8988T (cell line): ENCODE data around the gene CSK.
"Not testable (repeated sequence)": the region's sequence is repeated elsewhere in the genome, so short reads cannot be mapped to it uniquely, and the experiment has no call there.

ENCODE experiments used
- DNase-seq: peaks from one replicate; pipeline ENCODE4 v3.0.0; 2011

The CSK gene

GRCh38 chr15:74781431-74782258 is at the start of gene CSK:
TSS of gene CSK (plus strand) at chr15:74782080. CDS start at chr15:74798298, 16,218 bp downstream.
- DNase-seq = peak; percentile 93

- no peak for DNase-seq
Measured at GRCh38 chr15:74732846-74733245, 49.0 kb upstream of the CSK start.

DNA sequence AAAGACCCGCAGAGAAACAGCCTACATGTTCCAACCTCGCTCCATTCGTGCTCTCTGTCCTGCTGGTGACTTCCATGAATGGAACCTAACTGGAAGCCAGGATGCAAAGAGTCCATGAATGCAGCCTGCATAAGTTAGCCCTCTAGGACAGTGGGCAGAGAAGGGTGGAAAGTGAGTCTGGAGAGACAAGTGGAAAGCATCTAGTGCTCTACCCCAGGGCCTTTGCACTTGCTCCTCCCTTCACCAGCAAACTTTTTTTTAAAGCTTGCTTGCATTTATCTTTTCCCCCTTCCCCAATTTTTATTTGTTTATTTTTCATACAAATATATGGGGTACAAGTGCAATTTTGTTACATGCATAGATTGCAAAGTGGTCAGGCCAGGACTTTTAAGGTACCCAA is 48.6 kb upstream of the CSK start:
- DNase-seq = no peak

DNA sequence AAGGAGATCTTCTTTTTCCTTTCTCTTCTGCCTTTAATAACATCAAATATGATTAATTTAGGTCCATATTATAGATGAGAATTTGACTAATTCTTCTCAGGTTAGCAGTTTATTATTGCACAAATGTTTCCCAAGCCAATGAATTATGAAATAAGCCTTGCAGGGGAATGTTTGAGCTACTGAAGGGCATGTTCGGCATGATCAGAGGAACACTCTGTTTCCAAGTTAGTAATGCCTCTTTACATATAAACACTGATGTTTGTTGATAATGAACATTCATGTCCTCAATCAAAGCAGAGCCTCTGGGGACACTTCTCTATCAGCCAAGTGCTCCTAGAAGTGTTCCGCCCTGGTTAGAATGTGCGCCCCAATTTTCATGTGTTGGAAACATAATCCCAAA is 46.6 kb upstream of the CSK start:
- no peak for DNase-seq

DNA sequence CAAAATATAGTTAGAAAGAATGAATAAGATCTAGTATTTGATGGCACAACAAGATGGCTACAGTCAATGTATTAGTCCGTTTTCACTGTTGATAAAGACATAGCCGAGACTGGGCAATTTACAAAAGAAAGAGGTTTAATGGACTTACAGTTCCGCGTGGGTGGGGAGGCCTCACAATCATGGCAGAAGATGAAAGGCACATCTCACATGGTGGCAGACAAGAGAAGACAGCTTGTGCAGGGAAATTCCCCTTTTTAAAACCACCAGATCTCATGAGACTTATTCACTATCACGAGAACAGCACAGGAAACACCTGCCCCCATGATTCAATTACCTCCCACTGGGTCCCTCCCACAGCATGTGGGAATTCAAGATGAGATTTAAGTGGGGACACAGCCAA is 43.6 kb upstream of the CSK start:
- DNase-seq = not testable (repeated sequence)

GRCh38 chr15:74742422-74742821 is 39.5 kb upstream of the CSK start:
- no peak for DNase-seq

GRCh38 chr15:74746389-74746788 is 35.5 kb upstream of the CSK start:
- no peak for DNase-seq

- no peak for DNase-seq
Measured at GRCh38 chr15:74748322-74748946, 33.4 kb upstream of the CSK start, which contains the start of gene CYP1A2. TSS of gene CYP1A2 (plus strand) at chr15:74748845. CDS start at chr15:74749739, 894 bp downstream.

- DNase-seq = no peak
Measured at GRCh38 chr15:74749832-74750231, 32.0 kb upstream of the CSK start.

- no peak for DNase-seq
Measured at GRCh38 chr15:74750751-74751150, 31.1 kb upstream of the CSK start.

- DNase-seq = no peak
Measured at GRCh38 chr15:74752011-74752410, 29.9 kb upstream of the CSK start.

DNA sequence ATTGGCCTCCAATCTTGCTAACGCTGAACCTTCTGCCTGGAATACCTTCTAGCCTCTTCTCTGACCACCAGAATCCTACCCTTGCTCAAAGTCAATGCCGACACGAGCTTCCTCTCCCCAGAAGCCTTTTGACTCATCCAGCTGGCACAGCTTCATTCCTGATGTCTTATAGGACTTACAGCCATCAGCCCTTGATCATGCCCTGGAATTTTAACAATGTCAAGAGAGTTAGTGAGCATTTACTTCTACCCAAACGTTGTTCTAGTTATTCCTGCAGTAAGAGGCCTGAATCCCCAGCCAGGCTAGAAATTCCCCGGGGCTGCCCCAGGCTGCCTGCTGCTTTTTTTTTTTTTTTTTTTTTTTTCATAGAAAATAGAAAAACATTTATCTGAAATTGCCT is 29.3 kb upstream of the CSK start:
- DNase-seq = no peak

- no peak for DNase-seq
Measured at GRCh38 chr15:74754593-74755215, 27.2 kb upstream of the CSK start.

GRCh38 chr15:74758736-74759135 is 23.1 kb upstream of the CSK start:
- no peak for DNase-seq

DNA sequence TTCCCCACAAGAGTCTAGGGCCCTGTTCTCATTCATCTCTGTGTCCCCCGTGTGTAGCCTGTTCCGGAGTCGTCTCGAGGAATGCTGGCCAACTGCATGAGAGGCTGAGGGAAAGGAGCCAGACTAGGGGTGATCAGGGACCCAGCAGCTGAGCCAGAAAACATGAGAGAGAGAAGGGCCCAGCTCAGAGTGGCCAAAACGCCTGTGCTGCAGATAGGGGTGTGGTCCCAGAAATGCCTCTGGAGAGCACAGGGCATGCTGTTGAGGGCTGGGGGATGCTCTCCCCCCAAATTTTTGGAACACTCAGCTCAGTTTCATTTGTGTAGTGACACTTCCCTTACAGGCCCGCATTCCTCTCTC is 19.1 kb upstream of the CSK start:
- DNase-seq = no peak

DNA sequence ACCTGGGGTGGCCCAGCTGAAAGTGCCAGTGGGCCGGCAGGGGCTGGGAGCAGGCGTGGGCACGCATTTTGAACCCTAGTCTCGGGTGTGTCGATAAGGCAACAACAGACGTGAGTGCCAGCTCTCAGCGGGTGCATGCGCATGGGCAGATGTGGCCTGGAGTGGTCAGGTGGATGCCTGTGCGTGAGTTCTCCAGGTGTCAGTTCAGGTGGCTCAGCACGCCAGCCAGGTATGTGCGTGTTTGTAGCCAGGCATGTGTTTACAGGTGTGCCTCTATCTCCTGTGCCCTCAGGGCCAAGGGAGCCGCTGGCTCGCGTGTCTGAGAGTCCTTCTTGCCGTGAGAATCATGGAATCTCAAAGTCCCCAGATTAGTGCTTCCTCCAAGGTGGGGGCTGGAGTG is 18.5 kb upstream of the CSK start:
- DNase-seq = no peak

DNA sequence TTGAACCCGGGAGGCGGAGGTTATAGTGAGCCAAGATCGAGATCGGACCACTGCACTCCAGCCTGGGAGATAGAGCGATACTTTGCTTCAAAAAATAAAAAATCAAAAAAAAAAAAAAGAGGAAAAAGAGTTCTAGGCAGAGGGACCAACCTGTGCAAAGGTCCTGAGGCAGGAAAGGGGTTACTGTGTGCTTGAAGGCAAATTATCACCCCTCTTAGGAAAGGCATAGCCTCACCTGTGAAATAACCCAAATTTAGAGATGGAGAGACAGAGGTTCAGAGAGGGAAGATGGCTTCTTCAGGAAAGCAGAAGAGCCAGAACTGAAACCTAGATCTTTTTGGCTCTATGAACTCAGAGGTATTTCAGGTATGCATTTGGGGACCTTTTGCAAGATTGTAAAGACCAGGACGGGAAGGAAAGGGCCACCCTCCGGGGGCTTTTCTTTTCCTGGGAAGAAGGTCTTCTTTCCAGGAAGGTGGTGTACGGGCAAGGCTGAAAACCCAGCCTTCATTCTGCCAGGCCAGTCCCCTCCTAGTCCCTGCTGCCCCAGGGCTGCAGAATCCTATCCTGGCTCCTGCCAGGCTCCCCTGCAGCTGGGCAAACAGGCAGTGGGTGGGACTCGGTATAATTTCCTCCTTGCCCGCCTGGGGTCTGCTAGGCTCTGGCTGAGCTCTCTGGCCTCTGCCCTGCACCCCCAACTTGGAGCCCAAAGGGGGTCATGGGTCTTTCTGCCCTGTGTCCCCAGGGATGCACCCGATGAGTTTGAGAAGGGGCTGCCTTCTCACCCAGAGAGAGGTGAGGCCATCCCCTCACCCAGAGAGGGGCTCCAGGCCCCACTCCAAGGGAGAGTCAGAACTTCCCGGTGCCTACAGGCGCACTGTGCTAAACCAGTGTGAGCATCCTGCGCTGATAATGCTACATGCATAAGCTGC is 14.4 kb upstream of the CSK start:
- DNase-seq = no peak

DNA sequence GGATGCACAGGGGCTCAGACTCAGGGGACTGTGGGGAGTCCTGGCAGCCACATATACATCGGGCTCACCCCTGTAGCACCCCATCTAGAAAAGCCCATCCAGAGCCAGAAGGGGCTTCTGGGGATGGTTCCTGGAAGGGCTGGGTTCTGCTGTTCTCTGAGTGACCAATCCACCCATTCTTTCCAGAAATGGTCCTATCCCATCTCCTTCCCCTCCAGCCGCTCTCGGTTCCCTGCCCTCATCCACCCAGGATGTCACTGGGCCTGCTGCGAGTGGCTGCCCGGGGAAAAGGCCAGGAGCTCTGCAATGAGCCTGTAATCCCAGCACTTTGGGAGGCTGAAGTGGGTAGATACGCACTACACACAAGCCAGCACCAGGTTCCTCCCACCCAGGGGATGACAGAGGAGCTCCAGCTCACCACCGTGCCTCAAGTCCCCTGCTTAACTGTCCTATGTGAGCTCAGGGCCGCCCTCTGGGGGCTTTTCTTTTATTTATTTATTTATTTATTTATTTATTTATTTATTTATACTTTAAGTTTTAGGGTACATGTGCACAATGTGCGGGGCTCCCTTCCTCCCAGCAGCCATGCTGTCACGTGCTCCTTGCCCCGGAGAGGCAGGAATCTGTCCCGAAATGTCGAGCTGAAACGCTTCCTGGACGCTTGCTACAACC is 13.6 kb upstream of the CSK start:
- no peak for DNase-seq

DNA sequence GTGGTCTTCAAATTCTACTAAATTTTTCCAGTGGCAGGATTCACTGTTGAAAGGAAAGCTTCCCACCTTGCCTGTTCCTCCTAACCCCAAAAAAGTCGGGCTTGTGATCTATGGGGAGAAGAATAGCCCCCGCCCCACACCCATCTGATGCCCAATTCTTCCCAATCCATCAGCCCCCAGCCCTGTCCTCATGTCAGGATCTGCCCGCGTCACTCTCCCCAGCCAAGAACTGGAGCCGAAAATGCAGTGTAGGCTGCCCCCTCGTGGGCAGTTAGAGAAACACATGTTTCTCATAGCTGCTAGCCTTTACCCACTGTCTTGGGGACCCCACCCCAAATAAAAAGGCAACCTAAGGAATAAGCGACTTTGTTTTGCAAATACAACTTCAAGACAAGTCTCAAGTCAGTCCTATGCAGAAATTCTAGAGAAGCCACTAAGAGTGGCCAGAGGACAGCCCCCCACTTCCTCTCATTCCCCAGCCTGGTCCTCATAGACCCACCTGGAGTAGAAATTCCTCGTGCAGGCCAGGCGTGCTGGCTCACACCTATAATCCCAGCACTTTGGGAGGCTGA is 13.0 kb upstream of the CSK start:
- DNase-seq = peak; percentile 60

- no peak for DNase-seq
Measured at GRCh38 chr15:74769463-74770025, 12.3 kb upstream of the CSK start.

DNA sequence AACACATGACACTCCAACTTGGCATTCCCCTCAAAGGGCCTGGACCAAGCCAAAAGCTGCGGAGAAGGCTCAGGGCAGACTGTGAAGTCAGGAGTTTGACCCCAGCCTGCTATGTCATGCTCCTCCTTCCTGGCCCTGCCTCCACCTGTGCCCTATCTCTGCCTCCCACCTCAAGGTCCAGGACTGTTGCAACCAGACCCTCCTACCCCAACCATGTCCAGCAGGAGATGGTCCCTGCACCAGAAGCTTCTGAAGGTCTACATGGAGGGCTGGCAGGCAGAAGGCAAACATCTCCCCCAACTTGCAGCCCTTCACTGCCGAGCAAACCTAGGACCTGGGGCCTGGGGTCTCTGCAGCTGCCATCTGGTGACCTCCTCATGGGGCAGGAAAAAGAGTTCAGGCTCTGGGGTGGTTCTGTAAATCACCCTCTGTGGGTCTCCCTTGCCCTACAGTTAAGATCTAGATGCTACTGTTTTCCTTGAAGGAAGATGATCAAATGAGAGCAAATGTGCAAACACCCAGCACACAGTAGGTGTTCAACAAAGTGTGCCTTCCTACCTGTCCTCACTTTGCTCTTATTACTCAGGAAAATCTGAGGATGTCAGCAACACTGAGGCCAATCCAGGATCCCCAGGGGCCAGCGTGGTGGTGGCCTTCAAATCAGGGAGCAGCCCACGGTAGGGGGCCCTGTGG is 11.5 kb upstream of the CSK start:
- no peak for DNase-seq
